K562 (cell line): ENCODE results near the gene CCDC9B. TPM values are rescaled to one million over a fixed set of nuclear protein-coding genes. Genes with fewer than 3 reads are reported as not detected.
A peak's percentile ranks its signal among the peaks of the same experiment; 100 is the strongest.

Source experiments
- CCNT2 ChIP-seq: IDR thresholded peaks from 2 replicates; pipeline ENCODE4 v1.6.1; 2011; ENCODE audit warnings: borderline replicate concordance, low read depth, mild to moderate bottlenecking, moderate library complexity, mixed read lengths, low read length; ENCODE audit not compliant: insufficient read length; ENCODE audit errors: extremely low read depth
- CXXC5 ChIP-seq: fragments of 250-450 bp; sonication (Bioruptor Pico); IDR thresholded peaks from 2 replicates; pipeline ENCODE4 v1.8.0; 2022; ENCODE audit warnings: inconsistent platforms, mild to moderate bottlenecking, moderate library complexity
- EGR1 ChIP-seq: fragments of 450-650 bp; conservative IDR thresholded peaks from 2 replicates; pipeline ENCODE4 v1.6.1; 2017; ENCODE audit warnings: mild to moderate bottlenecking
- NRF1 ChIP-seq, 2 experiments: fragments of 450-650 bp; IDR thresholded peaks in 1 of 2; conservative IDR thresholded peaks in 1 of 2; 2 replicates each; pipeline ENCODE4 v1.6.1; 2014; ENCODE audit warnings: mild to moderate bottlenecking in 2 of 2
- PCBP1 ChIP-seq: fragments of 200-400 bp; formaldehyde crosslinking; IDR thresholded peaks from 2 replicates; pipeline ENCODE4 v1.6.1; 2018; ENCODE audit warnings: mild to moderate bottlenecking, low read depth, low read length; ENCODE audit not compliant: poor library complexity, severe bottlenecking
- RB1 ChIP-seq: fragments of 450-650 bp; IDR thresholded peaks from 2 replicates; pipeline ENCODE4 v1.6.1; 2017; ENCODE audit warnings: low read depth, mild to moderate bottlenecking
- SAP30 ChIP-seq: fragments of 200-600 bp; sonication (generic); IDR thresholded peaks from 2 replicates; pipeline ENCODE4 v1.6.1; 2012; ENCODE audit warnings: borderline replicate concordance, low read depth, mild to moderate bottlenecking, moderate library complexity, low read length, control low read depth, inconsistent platforms; ENCODE audit not compliant: insufficient read depth, poor library complexity, severe bottlenecking
- SETDB1 ChIP-seq: IDR thresholded peaks from one replicate; pipeline ENCODE4 v1.6.1; 2012; ENCODE audit warnings: low read length, control low read depth, inconsistent platforms
- SIN3A ChIP-seq, 2 experiments: fragments of 150-350 bp in 1 of 2; IDR thresholded peaks; 2 replicates each; pipeline ENCODE4 v1.6.1; 2011 to 2016; ENCODE audit warnings: borderline replicate concordance in 2 of 2, low read depth in 2 of 2, low read length in 2 of 2, mild to moderate bottlenecking in 2 of 2, moderate library complexity in 2 of 2; ENCODE audit not compliant: control insufficient read depth in 1 of 2
- TEAD1 ChIP-seq, 2 experiments: fragments of 450-650 bp in 1 of 2; sonication (generic) in 1 of 2; formaldehyde crosslinking; IDR thresholded peaks; 2 replicates each; pipeline versions ENCODE4 v1.4.0 to v1.8.0; 2020 to 2022; ENCODE audit warnings: mild to moderate bottlenecking in 2 of 2, missing genetic modification reagents in 1 of 2
- TFAP4 ChIP-seq: sonication (generic); formaldehyde crosslinking; IDR thresholded peaks from 2 replicates; pipeline ENCODE4 v1.8.0; 2022; ENCODE audit warnings: missing genetic modification reagents, mild to moderate bottlenecking, moderate library complexity, borderline replicate concordance
- ZNF165 ChIP-seq: fragments of 250-450 bp; sonication (Bioruptor Pico); IDR thresholded peaks from 2 replicates; pipeline ENCODE4 v1.4.0; 2020; ENCODE audit warnings: borderline replicate concordance
- ZNF551 ChIP-seq: fragments of 250-450 bp; sonication (Bioruptor Pico); IDR thresholded peaks from 2 replicates; pipeline ENCODE4 v1.5.0; 2021; ENCODE audit warnings: mild to moderate bottlenecking, moderate library complexity
- ZNF561 ChIP-seq: fragments of 450-650 bp; formaldehyde crosslinking; conservative IDR thresholded peaks from 2 replicates; pipeline ENCODE4 v1.4.0; 2020; ENCODE audit warnings: mild to moderate bottlenecking, moderate library complexity
- ZNF584 ChIP-seq: fragments of 200-800 bp; sonication (Bioruptor generic); IDR thresholded peaks from 2 replicates; pipeline ENCODE4 v1.6.1; 2016; ENCODE audit warnings: low read depth, mild to moderate bottlenecking, missing genetic modification characterization, missing compliant biosample characterization
- polyA plus RNA-seq, 8 experiments: library from polyadenylated mRNA; depleted of rRNA in 4 of 8; stranded (reverse) in 5 of 8; unstranded in 3 of 8; fragments of >200 nt; fragmentation: Nextera tagmentation in 2 of 8; fragmentation: Illumina TruSeq in 1 of 8; extraction: Ambion mirVana in 2 of 8; extraction: Trizol in 1 of 8; gene quantifications; 2 replicates each; pipeline versions ENCODE4 v1.2.1 to v1.2.3, GENCODE V29; 2011 to 2014; ENCODE audit warnings: inconsistent platforms in 1 of 8, missing spikeins in 1 of 8
- total RNA-seq, 7 experiments: library from RNA; depleted of rRNA in 6 of 7; stranded (reverse); fragments of >200 nt in 6 of 7; fragmentation: Illumina TruSeq in 2 of 7; extraction: Trizol in 2 of 7; gene quantifications; 2 replicates each; pipeline versions ENCODE4 v1.2.1 to v1.2.3, GENCODE V29; 2011 to 2021; ENCODE audit warnings: low replicate concordance in 1 of 7
- TF ChIP-seq, protein P1 (sequence below): fragments of 250-450 bp; sonication (Bioruptor Pico); IDR thresholded peaks from 2 replicates; pipeline ENCODE4 v1.8.0; 2021; ENCODE audit warnings: borderline replicate concordance, mild to moderate bottlenecking, moderate library complexity; ENCODE audit not compliant: poor library complexity, severe bottlenecking
- TF ChIP-seq, protein P2 (sequence below), 2 experiments: fragments of 200-800 bp in 1 of 2; sonication (Bioruptor generic) in 1 of 2; sonication (generic) in 1 of 2; formaldehyde crosslinking in 1 of 2; IDR thresholded peaks in 1 of 2; conservative IDR thresholded peaks in 1 of 2; 2 replicates each; pipeline versions ENCODE4 v1.5.0 to v1.6.1; 2016 to 2020; ENCODE audit warnings: missing compliant biosample characterization in 1 of 2, missing genetic modification characterization in 1 of 2, missing genetic modification reagents in 1 of 2

The CCDC9B gene
- total and polyA plus RNA-seq, 9 of the 15 experiments (the other 6 are each of a cell fraction or from before 2014, with no cell fraction given) = 0.01 to 0.47 (median 0.15) TPM; not detected in 1

DNA sequence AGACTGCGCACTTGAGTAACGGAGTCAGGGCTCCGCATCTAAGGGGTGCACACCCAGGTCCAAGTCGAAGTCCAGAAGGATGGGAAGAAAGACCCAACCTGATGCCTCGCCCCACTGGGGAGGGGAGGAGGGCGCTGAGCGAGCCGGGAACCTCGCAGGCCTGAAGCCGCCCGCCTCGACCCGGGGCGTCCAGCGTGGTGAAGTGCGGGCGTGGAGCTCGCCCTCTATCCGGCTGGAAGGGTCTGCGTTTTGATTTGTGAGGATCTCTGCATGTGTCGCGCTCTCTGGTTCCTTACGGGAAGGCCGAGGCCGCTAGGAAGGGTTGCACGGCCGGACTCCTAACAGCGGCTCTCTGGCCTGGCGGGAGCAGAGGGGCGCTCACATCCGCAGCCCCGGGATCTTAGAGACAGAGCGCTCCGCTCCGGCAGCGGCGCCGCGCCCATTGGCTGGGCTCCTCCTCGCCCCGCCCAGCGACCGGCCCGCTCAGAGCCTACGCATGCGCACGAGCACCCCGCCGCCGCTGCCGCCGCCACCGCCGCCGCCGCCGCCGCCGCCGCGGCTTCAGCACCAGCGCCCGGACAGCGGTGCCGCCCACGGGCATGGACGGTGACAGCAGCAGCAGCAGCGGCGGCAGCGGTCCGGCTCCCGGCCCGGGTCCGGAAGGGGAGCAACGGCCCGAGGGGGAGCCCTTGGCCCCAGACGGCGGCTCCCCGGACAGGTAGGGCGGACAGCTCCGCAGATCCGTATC lies 17.2 kb upstream of the CCDC9B start, which contains the start of gene DISP2 (continued):
- TF ChIP-seq SAP30 = peak; percentile 81
- peak; percentile 56 for TF ChIP-seq EGR1
- TF ChIP-seq RB1 = peak; percentile 84
- no peak for TF ChIP-seq ZNF584 (CRISPR knock-in tag)
- TF ChIP-seq ZNF561 (CRISPR knock-in tag) = no peak
- TF ChIP-seq, protein P1, sequence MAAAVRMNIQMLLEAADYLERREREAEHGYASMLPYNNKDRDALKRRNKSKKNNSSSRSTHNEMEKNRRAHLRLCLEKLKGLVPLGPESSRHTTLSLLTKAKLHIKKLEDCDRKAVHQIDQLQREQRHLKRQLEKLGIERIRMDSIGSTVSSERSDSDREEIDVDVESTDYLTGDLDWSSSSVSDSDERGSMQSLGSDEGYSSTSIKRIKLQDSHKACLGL = peak; percentile 82
- TF ChIP-seq ZNF551 (CRISPR knock-in tag) = no peak
- peak; percentile 74 to 99; a peak in 3 of 4 replicates for TF ChIP-seq SIN3A (IDR thresholded peaks at IDR 0.05; ENCODE audit: borderline replicate concordance in 2 of 2, control insufficient read depth in 1 of 2, low read depth in 2 of 2, low read length in 2 of 2)
- peak; percentile 94 to 96 for TF ChIP-seq NRF1 (conservative IDR thresholded peaks at IDR 0.05 in 1 of 2, IDR thresholded peaks at IDR 0.05 in 1 of 2)
- no peak for TF ChIP-seq ZNF165
- TF ChIP-seq SETDB1 = no peak
- TF ChIP-seq PCBP1 = peak; percentile 30
- peak; percentile 77 for TF ChIP-seq CXXC5 (CRISPR knock-in tag)
- TF ChIP-seq CCNT2 = peak; percentile 24
- peak; percentile 63; the same call in 1 of the 2 replicates for TF ChIP-seq TFAP4
- 0 out of 4 replicates have a peak, but pooled peaks of 1 of the 2 experiments have one; percentile 44 for TF ChIP-seq TEAD1 (CRISPR knock-in tag; IDR thresholded peaks at IDR 0.05)
- TF ChIP-seq, protein P2, sequence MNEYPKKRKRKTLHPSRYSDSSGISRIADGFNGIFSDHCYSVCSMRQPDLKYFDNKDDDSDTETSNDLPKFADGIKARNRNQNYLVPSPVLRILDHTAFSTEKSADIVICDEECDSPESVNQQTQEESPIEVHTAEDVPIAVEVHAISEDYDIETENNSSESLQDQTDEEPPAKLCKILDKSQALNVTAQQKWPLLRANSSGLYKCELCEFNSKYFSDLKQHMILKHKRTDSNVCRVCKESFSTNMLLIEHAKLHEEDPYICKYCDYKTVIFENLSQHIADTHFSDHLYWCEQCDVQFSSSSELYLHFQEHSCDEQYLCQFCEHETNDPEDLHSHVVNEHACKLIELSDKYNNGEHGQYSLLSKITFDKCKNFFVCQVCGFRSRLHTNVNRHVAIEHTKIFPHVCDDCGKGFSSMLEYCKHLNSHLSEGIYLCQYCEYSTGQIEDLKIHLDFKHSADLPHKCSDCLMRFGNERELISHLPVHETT (CRISPR knock-in tag; conservative IDR thresholded peaks at IDR 0.05 in 1 of 2, IDR thresholded peaks at IDR 0.05 in 1 of 2) = peak in 1 of 2 experiments; percentile 59; a peak in 1 of 4 replicates
